Transverse colon (tissue), 4 donors: ENCODE measurements around the gene LZTFL1. TPM values are rescaled to one million over a fixed set of nuclear protein-coding genes. Genes with fewer than 3 reads are reported as not detected.

ENCODE experiments used
- DNase-seq: peaks from one replicate; pipeline ENCODE4 v3.0.0-alpha.2; 2019
- H3K27ac ChIP-seq, 4 donors: fragments of 200-600 bp; sonication (generic); 2 replicates each; pipeline ENCODE4 v1.5.1; 2016 to 2018; ENCODE audit warnings: inconsistent platforms in 4 of 4
- H3K27me3 ChIP-seq: fragments of 200-600 bp; sonication (generic); 2 replicates; pipeline ENCODE4 v1.5.1; 2017; ENCODE audit warnings: inconsistent platforms
- H3K36me3 ChIP-seq, 4 donors: fragments of 200-600 bp; sonication (generic); 2 replicates each; pipeline ENCODE4 v1.5.1; 2017 to 2019; ENCODE audit warnings: inconsistent platforms in 4 of 4
- H3K4me1 ChIP-seq, 4 donors: fragments of 200-600 bp; sonication (generic); 2 replicates each; pipeline ENCODE4 v1.5.1; 2017 to 2020; ENCODE audit warnings: inconsistent platforms in 4 of 4
- H3K4me3 ChIP-seq, 4 donors: fragments of 200-600 bp; sonication (generic); 1 replicate in 1 of 4; 2 replicates in 3 of 4; pipeline versions ENCODE4 v1.5.1 to v1.6.1; 2017 to 2019; ENCODE audit warnings: inconsistent platforms in 4 of 4
- H3K9me3 ChIP-seq, 2 donors: fragments of 200-600 bp; sonication (generic); 2 replicates each; pipeline ENCODE4 v1.5.1; 2017 to 2019; ENCODE audit warnings: inconsistent platforms in 2 of 2
- CTCF ChIP-seq, 5 experiments: fragments of 200-600 bp in 3 of 5; fragments of 450-650 bp in 2 of 5; sonication (generic) in 3 of 5; IDR thresholded peaks; 1 replicate in 2 of 5; 2 replicates in 3 of 5; pipeline ENCODE4 v1.5.1; 2016 to 2017; ENCODE audit warnings: antibody characterized with exemption in 5 of 5, inconsistent platforms in 3 of 5, mild to moderate bottlenecking in 2 of 5, moderate library complexity in 1 of 5
- EP300 ChIP-seq: sonication (generic); formaldehyde crosslinking; IDR thresholded peaks from one replicate; pipeline ENCODE4 v1.6.1; 2017; ENCODE audit warnings: antibody characterized with exemption, low read depth
- POLR2A ChIP-seq: fragments of 450-650 bp; IDR thresholded peaks from one replicate; pipeline ENCODE4 v1.6.1; 2016; ENCODE audit warnings: antibody characterized with exemption, mild to moderate bottlenecking, moderate library complexity
- POLR2AphosphoS5 ChIP-seq, 3 donors: sonication (generic); formaldehyde crosslinking; IDR thresholded peaks; one replicate each; pipeline ENCODE4 v1.6.1; 2016; ENCODE audit warnings: antibody characterized with exemption in 3 of 3
- WGBS, 2 donors: methylation state at CpG; one replicate each; pipeline ENCODE4 v1.1.5; 2018; ENCODE audit warnings: low coverage in 1 of 2; 5-methylcytosine and 5-hydroxymethylcytosine counted together
- in situ Hi-C, 4 donors: fragments of 200-750 bp; cut with MboI; loops; one replicate each; pipeline versions ENCODE4 v1.15.0 to v1.15.1; 2017; ENCODE audit warnings: low sequenced_read_pairs in 3 of 4, low pct_ligation_motif_present in 1 of 4, low pct_unique_long_range_greater_than_20kb in 1 of 4
- intact Hi-C: fragments of 100-400 bp; cut with DNase I; formaldehyde crosslinking; loops from one replicate; pipeline ENCODE4 v1.15.1; 2023; ENCODE audit warnings: low total_unique reads
- total RNA-seq, 4 donors: library from RNA; depleted of rRNA; stranded (reverse); fragments of >200 nt; gene quantifications; one replicate each; pipeline ENCODE4 v1.1.0, GENCODE V29; 2016

The LZTFL1 gene
- total RNA-seq, 4 donors from 2014 or later: 3.7 to 10.3 (median 7.8) TPM

GRCh38 chr3:45865563-45865962 is 23.6 kb upstream of the LZTFL1 start:
- peaks cover 0 to 7% of the 10 kb centered on the region in 2 donors for H3K9me3 ChIP-seq
- 31 to 47% methylated on average over 6 of the region's 6 CpGs for WGBS, 2 donors
- no peak overlapping the region for H3K4me3 ChIP-seq
- no peaks in the 10 kb centered on the region for H3K27me3 ChIP-seq
- no peaks in the 10 kb centered on the region for H3K36me3 ChIP-seq
- H3K27ac ChIP-seq: no peak overlapping the region
- no peak for TF ChIP-seq EP300
- no peak for TF ChIP-seq POLR2AphosphoS5 (IDR thresholded peaks at IDR 0.05)
- no peak for TF ChIP-seq POLR2A
- no peak for TF ChIP-seq CTCF (IDR thresholded peaks at IDR 0.05)
- peaks cover 0 to 11% (median 0%) of the 10 kb centered on the region in 4 donors for H3K4me1 ChIP-seq
- DNase-seq: no peak
- intact Hi-C loops (no loop called here), in situ Hi-C loops (no loop called here)

GRCh38 chr3:45864760-45865519 is 23.0 kb upstream of the LZTFL1 start:
- no peak overlapping the region for H3K4me3 ChIP-seq
- H3K27ac ChIP-seq: no peak overlapping the region
- H3K9me3 ChIP-seq: peaks cover 0 to 7% of the 10 kb centered on the region in 2 donors
- no peaks in the 10 kb centered on the region for H3K36me3 ChIP-seq
- 61 to 67% methylated on average over 3 to 8 of the region's 8 CpGs for WGBS, 2 donors
- no peaks in the 10 kb centered on the region for H3K27me3 ChIP-seq
- H3K4me1 ChIP-seq: peaks cover 0 to 11% (median 0%) of the 10 kb centered on the region in 4 donors
- DNase-seq: no peak
- in situ Hi-C loops (no loop called here), intact Hi-C loops (no loop called here)
- no peak for TF ChIP-seq EP300
- no peak for TF ChIP-seq POLR2A
- no peak for TF ChIP-seq CTCF (IDR thresholded peaks at IDR 0.05)
- no peak for TF ChIP-seq POLR2AphosphoS5 (IDR thresholded peaks at IDR 0.05)

DNA sequence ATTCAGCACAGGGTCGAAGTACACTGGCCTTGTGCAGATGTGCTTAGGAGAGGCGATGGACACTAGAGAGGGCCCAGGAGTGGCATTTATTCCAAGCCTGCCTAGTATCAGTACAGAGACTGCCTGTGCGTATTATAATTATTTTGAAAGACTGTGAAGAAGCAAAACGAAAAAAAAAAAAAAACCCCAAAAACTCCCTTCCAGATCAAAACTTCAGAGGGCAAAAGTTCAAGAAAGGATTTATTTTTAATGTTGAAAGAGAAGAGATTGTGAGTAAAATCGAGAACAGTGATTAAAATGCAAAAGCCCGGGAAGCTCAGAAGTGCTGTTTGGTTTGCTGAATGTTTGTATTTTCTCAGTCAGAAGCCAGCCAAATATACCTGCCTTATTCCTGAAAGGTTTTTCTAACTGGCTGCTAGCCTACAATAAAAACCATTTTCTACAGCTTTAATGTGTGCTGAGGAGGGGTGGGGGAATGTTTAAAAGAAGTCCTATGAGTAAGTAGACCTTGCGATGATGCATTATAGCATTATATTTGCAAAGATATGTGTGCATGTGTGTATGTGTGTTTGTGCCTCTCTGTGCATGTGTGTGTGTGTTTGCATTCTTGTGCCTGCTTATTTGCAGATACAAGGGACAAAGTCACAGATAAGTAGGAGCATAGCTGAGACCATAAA is 19.3 kb upstream of the LZTFL1 start:
- no peak for DNase-seq
- no peak for TF ChIP-seq POLR2A
- no peak for TF ChIP-seq EP300
- TF ChIP-seq CTCF (IDR thresholded peaks at IDR 0.05): no peak
- no peak for TF ChIP-seq POLR2AphosphoS5 (IDR thresholded peaks at IDR 0.05)
- in situ Hi-C loops (no loop called here), intact Hi-C loops (no loop called here)
- Histone ChIP-seq H3K4me1 (peaks cover 0 to 11% (median 0%) of the 10 kb centered on the region in 4 donors), H3K36me3 (no peaks in the 10 kb centered on the region), H3K4me3 (no peak overlapping the region), H3K9me3 (peaks cover 0 to 7% of the 10 kb centered on the region in 2 donors), H3K27me3 (no peaks in the 10 kb centered on the region), H3K27ac (no peak overlapping the region)
- WGBS, 2 donors: 32 to 34% methylated on average over 6 to 7 of the region's 7 CpGs

DNA sequence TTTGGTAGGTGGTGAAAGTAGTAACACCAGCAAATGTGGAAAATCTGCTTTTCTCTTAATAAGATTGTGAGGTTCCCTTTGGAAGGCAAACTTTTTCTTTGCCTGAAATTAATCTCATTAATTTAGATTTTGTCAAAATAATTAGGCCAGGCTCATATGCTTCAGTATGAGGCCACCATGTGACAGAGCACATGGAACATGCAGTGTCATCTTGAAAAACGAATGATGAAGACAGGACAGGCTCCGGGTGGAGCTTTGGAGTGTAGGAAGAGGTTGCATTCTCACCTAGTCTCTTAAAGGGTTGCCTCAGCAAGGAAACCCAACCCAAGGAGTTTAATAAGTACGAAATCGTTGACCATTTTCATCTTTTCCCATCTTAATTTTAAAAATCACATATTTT is 18.6 kb upstream of the LZTFL1 start:
- TF ChIP-seq CTCF (IDR thresholded peaks at IDR 0.05): no peak
- no peak for TF ChIP-seq POLR2A
- no peak for TF ChIP-seq EP300
- TF ChIP-seq POLR2AphosphoS5 (IDR thresholded peaks at IDR 0.05): no peak
- no peak overlapping the region for H3K27ac ChIP-seq
- 70 to 79% methylated on average over 4 of the region's 4 CpGs for WGBS, 2 donors
- H3K27me3 ChIP-seq: no peaks in the 10 kb centered on the region
- no peak overlapping the region for H3K4me3 ChIP-seq
- in situ Hi-C loops: no loop called here
- H3K4me1 ChIP-seq: peaks cover 0 to 11% (median 0%) of the 10 kb centered on the region in 4 donors
- peaks cover 0 to 7% of the 10 kb centered on the region in 2 donors for H3K9me3 ChIP-seq
- no peaks in the 10 kb centered on the region for H3K36me3 ChIP-seq
- intact Hi-C loops: no loop called here
- DNase-seq: no peak
